A549 treated with Hydrocortisone at 1 μM for 4 hours (cell line): ENCODE data around the gene HS3ST2. TPM values are rescaled to one million over a fixed set of nuclear protein-coding genes. Genes with fewer than 3 reads are reported as not detected.

Experiments
- total RNA-seq: library from RNA; stranded (reverse); fragments of 200-300 nt; extraction: Qiagen RNA extraction; gene quantifications from 5 replicates; pipeline ENCODE4 v1.2.3, GENCODE V29; 2022

Gene HS3ST2
- total RNA-seq: not detected in 5 replicates

DNA sequence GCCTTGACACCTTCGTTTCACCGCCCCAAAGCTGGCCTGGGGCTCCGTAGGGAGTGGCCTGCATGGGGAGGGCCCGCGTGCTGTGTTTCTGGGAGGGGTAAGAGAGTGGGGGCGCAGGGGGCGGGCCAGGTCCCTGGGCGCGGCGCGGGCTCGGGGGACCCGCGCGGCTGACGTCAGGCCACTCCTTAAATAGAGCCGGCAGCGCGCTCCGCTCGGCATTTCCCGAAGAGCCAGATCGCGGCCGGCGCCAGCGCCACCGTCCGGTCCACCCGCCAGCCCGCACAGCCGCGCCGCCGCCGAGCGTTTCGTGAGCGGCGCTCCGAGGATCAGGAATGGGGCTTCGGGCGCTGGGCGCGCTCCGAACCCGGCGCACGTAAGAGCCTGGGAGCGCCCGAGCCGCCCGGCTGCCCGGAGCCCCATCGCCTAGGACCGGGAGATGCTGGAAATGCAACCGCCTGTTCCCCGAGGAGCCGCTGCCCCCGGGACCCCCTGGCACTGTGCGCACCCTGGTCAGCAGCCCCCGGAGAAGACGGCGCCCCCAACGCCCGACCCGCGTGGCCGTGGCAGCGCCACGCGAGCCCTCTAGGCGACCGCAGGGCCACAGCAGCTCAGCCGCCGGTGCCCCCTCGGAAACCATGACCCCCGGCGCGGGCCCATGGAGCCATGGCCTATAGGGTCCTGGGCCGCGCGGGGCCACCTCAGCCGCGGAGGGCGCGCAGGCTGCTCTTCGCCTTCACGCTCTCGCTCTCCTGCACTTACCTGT, at the start of gene HS3ST2:
Gene HS3ST2, plus strand, starts transcription at position 215 of the 763 bp plus-strand sequence. Its CDS starts 449 bp downstream, at position 664.

